HUES6 (cell line): Measurements from ENCODE around the gene MSI2.

Experiments used
- H3K27ac ChIP-seq: 2 replicates; pipeline ENCODE4 v1.7.0; 2013; ENCODE audit warnings: low read depth, mild to moderate bottlenecking, low read length, inconsistent platforms
- H3K27me3 ChIP-seq: 2 replicates; pipeline ENCODE4 v1.6.1; 2013; ENCODE audit warnings: low read length; ENCODE audit not compliant: control insufficient read depth, insufficient read depth
- H3K36me3 ChIP-seq: 2 replicates; pipeline ENCODE4 v1.6.1; 2013; ENCODE audit warnings: low read length; ENCODE audit not compliant: control insufficient read depth, insufficient read depth
- H3K4me1 ChIP-seq: 2 replicates; pipeline ENCODE4 v1.6.1; 2013; ENCODE audit warnings: low read length; ENCODE audit not compliant: control insufficient read depth, insufficient read depth
- H3K4me3 ChIP-seq: 2 replicates; pipeline ENCODE4 v1.5.1; 2013; ENCODE audit warnings: low read depth, low read length
- H3K9ac ChIP-seq: one replicate; pipeline ENCODE4 v1.6.1; 2013; ENCODE audit warnings: mild to moderate bottlenecking, low read length
- H3K9me3 ChIP-seq: 2 replicates; pipeline ENCODE4 v1.6.1; 2013; ENCODE audit warnings: low read depth, low read length; ENCODE audit not compliant: control insufficient read depth, insufficient read depth

Gene MSI2

GRCh38 chr17:57589151-57590034 lies 333.1 kb downstream of the MSI2 start:
- Histone ChIP-seq H3K27ac (no peak overlapping the region), H3K9me3 (no peaks in the 10 kb centered on the region), H3K9ac (no peak overlapping the region), H3K27me3 (no peaks in the 10 kb centered on the region), H3K36me3 (no peaks in the 10 kb centered on the region), H3K4me3 (no peak overlapping the region), H3K4me1 (peaks cover 19% of the 10 kb centered on the region)

- Histone ChIP-seq H3K9ac (no peak overlapping the region), H3K36me3 (no peaks in the 10 kb centered on the region), H3K27ac (no peak overlapping the region), H3K9me3 (0 out of 2 replicates have a peak, but pooled peaks cover 3% of the 10 kb centered on the region), H3K4me3 (no peak overlapping the region), H3K27me3 (no peaks in the 10 kb centered on the region), H3K4me1 (0 out of 2 replicates have a peak, but pooled peaks cover 3% of the 10 kb centered on the region)
These were observed 337.6 kb downstream of the MSI2 start for GRCh38 chr17:57593739-57594462.

GRCh38 chr17:57594767-57595166 lies 338.4 kb downstream of the MSI2 start:
- Histone ChIP-seq H3K36me3 (no peaks in the 10 kb centered on the region), H3K9ac (no peak overlapping the region), H3K9me3 (0 out of 2 replicates have a peak, but pooled peaks cover 3% of the 10 kb centered on the region), H3K27me3 (no peaks in the 10 kb centered on the region), H3K27ac (no peak overlapping the region), H3K4me3 (no peak overlapping the region), H3K4me1 (0 out of 2 replicates have a peak, but pooled peaks cover 3% of the 10 kb centered on the region)

GRCh38 chr17:57595426-57595825 lies 339.1 kb downstream of the MSI2 start:
- Histone ChIP-seq H3K9ac (no peak overlapping the region), H3K4me1 (0 out of 2 replicates have a peak, but pooled peaks cover 3% of the 10 kb centered on the region), H3K27me3 (no peaks in the 10 kb centered on the region), H3K27ac (no peak overlapping the region), H3K36me3 (no peaks in the 10 kb centered on the region), H3K4me3 (no peak overlapping the region), H3K9me3 (0 out of 2 replicates have a peak, but pooled peaks cover 3% of the 10 kb centered on the region)

GRCh38 chr17:57595947-57596695 lies 339.8 kb downstream of the MSI2 start:
- H3K9me3 ChIP-seq, result 0 out of 2 replicates have a peak, but pooled peaks cover 3% of the 10 kb centered on the region
- H3K4me1 ChIP-seq, result peaks cover 7% of the 10 kb centered on the region; the same call in 1 of the 2 replicates
- H3K36me3 ChIP-seq, result no peaks in the 10 kb centered on the region
- H3K27me3 ChIP-seq, result no peaks in the 10 kb centered on the region
- H3K9ac ChIP-seq, result no peak overlapping the region
- H3K27ac ChIP-seq, result no peak overlapping the region; the same call in 1 of the 2 replicates
- no peak overlapping the region for H3K4me3 ChIP-seq

GRCh38 chr17:57597101-57597500 lies 340.8 kb downstream of the MSI2 start:
- Histone ChIP-seq H3K4me3 (no peak overlapping the region), H3K9me3 (0 out of 2 replicates have a peak, but pooled peaks cover 3% of the 10 kb centered on the region), H3K9ac (no peak overlapping the region), H3K27ac (no peak overlapping the region), H3K4me1 (peaks cover 14% of the 10 kb centered on the region; the same call in 1 of the 2 replicates), H3K36me3 (no peaks in the 10 kb centered on the region), H3K27me3 (no peaks in the 10 kb centered on the region)

- H3K9me3 ChIP-seq, result 0 out of 2 replicates have a peak, but pooled peaks cover 3% of the 10 kb centered on the region
- H3K4me3 ChIP-seq, result no peak overlapping the region
- peaks cover 14% of the 10 kb centered on the region; the same call in 1 of the 2 replicates for H3K4me1 ChIP-seq
- no peak overlapping the region for H3K9ac ChIP-seq
- H3K27ac ChIP-seq, result no peak overlapping the region
- no peaks in the 10 kb centered on the region for H3K27me3 ChIP-seq
- H3K36me3 ChIP-seq, result no peaks in the 10 kb centered on the region
These were observed 341.5 kb downstream of the MSI2 start for GRCh38 chr17:57597531-57598453.

- Histone ChIP-seq H3K4me3 (no peak overlapping the region), H3K9me3 (0 out of 2 replicates have a peak, but pooled peaks cover 3% of the 10 kb centered on the region), H3K9ac (no peak overlapping the region), H3K27ac (no peak overlapping the region), H3K36me3 (no peaks in the 10 kb centered on the region), H3K4me1 (peaks cover 15% of the 10 kb centered on the region; the same call in 1 of the 2 replicates), H3K27me3 (no peaks in the 10 kb centered on the region)
These were observed 343.1 kb downstream of the MSI2 start for GRCh38 chr17:57599271-57600045.

GRCh38 chr17:57600074-57600473 lies 343.8 kb downstream of the MSI2 start:
- Histone ChIP-seq H3K4me3 (no peak overlapping the region), H3K9ac (no peak overlapping the region), H3K36me3 (no peaks in the 10 kb centered on the region), H3K27ac (no peak overlapping the region), H3K9me3 (no peaks in the 10 kb centered on the region), H3K27me3 (no peaks in the 10 kb centered on the region), H3K4me1 (peaks cover 21% of the 10 kb centered on the region)
